CD8-positive, alpha-beta memory T cell (primary cell): ENCODE data around the gene SCO1. TPM values are rescaled to one million over a fixed set of nuclear protein-coding genes. Genes with fewer than 3 reads are reported as not detected.
A peak's percentile ranks its signal among the peaks of the same experiment; 100 is the strongest.

Experiments used
- CTCF ChIA-PET: fragments of 350-600 bp; sonication (Branson Sonifier 250); formaldehyde crosslinking; loops from one replicate; lab custom pipeline; 2021; ENCODE audit warnings: antibody characterized with exemption; lab: Charles Lee
- POLR2A ChIA-PET: fragments of 350-600 bp; sonication (Branson Sonifier 250); formaldehyde crosslinking; loops from one replicate; lab custom pipeline; 2021; ENCODE audit warnings: antibody characterized with exemption; lab: Charles Lee
- DNase-seq, 5 donors: peaks; one replicate each; pipeline versions ENCODE4 v3.0.0 to v3.0.0-alpha.2; 2020 to 2022; ENCODE audit warnings: mixed read lengths in 1 of 5
- H3K27ac ChIP-seq: one replicate; pipeline ENCODE4 v1.7.0; 2013; ENCODE audit warnings: low read depth, mild to moderate bottlenecking, low read length, moderate library complexity
- H3K27me3 ChIP-seq: 2 replicates; pipeline ENCODE4 v1.7.0; 2013; ENCODE audit warnings: low read length, mild to moderate bottlenecking; ENCODE audit not compliant: insufficient read depth, poor library complexity, severe bottlenecking
- H3K36me3 ChIP-seq: 2 replicates; pipeline ENCODE4 v1.7.0; 2013; ENCODE audit warnings: mild to moderate bottlenecking, low read length, moderate library complexity; ENCODE audit not compliant: insufficient read depth
- H3K4me1 ChIP-seq: 2 replicates; pipeline ENCODE4 v1.7.0; 2013; ENCODE audit warnings: mild to moderate bottlenecking, low read length, moderate library complexity; ENCODE audit not compliant: insufficient read depth
- H3K4me3 ChIP-seq: 2 replicates; pipeline ENCODE4 v1.7.0; 2013; ENCODE audit warnings: mild to moderate bottlenecking, low read length
- H3K9me3 ChIP-seq: 2 replicates; pipeline ENCODE4 v1.7.0; 2013; ENCODE audit warnings: mild to moderate bottlenecking, low read length
- H3K27ac Mint-ChIP-seq, 8 donors: one replicate each; pipeline ENCODE4 v1.8.0; 2020 to 2021; ENCODE audit warnings: mixed read lengths in 8 of 8, mild to moderate bottlenecking in 6 of 8, inconsistent platforms in 3 of 8, moderate library complexity in 3 of 8
- H3K27me3 Mint-ChIP-seq, 2 donors: one replicate each; pipeline ENCODE4 v1.8.0; 2020 to 2021; ENCODE audit warnings: mixed read lengths in 2 of 2, mild to moderate bottlenecking in 1 of 2, moderate library complexity in 1 of 2
- H3K36me3 Mint-ChIP-seq, 3 donors: one replicate each; pipeline ENCODE4 v1.8.0; 2020 to 2021; ENCODE audit warnings: mixed read lengths in 3 of 3, inconsistent platforms in 1 of 3, mild to moderate bottlenecking in 1 of 3
- H3K4me1 Mint-ChIP-seq, 3 donors: one replicate each; pipeline ENCODE4 v1.8.0; 2020 to 2021; ENCODE audit warnings: mixed read lengths in 3 of 3, inconsistent platforms in 1 of 3, mild to moderate bottlenecking in 1 of 3
- H3K4me3 Mint-ChIP-seq, 7 donors: one replicate each; pipeline ENCODE4 v1.8.0; 2020 to 2021; ENCODE audit warnings: mixed read lengths in 7 of 7, mild to moderate bottlenecking in 6 of 7, moderate library complexity in 4 of 7, inconsistent platforms in 2 of 7
- H3K9me3 Mint-ChIP-seq, 5 donors: one replicate each; pipeline ENCODE4 v1.8.0; 2020 to 2022; ENCODE audit warnings: mixed read lengths in 5 of 5, mild to moderate bottlenecking in 3 of 5, moderate library complexity in 2 of 5, inconsistent platforms in 1 of 5
- polyA plus RNA-seq: library from polyadenylated mRNA; unstranded; fragments of 300-500 nt; fragmentation: Illumina TruSeq; gene quantifications from one replicate; pipeline ENCODE4 v1.2.3, GENCODE V29; 2021
- total RNA-seq, 2 experiments: library from RNA; stranded (reverse); gene quantifications; one replicate each; pipeline ENCODE4 v1.2.3, GENCODE V29; 2021

The SCO1 gene
- total and polyA plus RNA-seq, 3 experiments from 2014 or later = 15.9 to 46.9 (median 45.5) TPM

DNA sequence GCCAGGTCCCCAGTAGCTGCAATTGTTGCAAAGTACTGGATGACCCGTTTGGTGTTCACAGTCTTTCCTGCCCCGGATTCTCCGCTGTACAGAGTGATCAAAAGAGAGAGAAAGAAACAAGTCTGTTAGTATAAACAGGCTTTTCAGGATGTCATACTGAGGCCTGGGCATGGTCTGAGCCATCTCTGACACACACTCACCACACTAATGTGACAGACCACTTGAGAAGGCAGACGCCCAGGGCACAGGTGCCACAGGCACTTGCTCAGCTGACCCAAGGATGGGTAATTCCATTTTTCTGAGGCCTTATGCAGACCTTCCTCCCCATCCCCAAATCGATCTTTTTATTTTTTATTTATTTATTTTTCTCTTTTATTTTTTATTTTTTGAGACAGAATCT lies 47.7 kb downstream of the SCO1 start:
- Mint-ChIP-seq H3K9me3 (no peaks in the 10 kb centered on the region), H3K4me3 (no peak overlapping the region), H3K36me3 (peaks cover 4 to 12% (median 11%) of the 10 kb centered on the region in 3 donors), H3K27ac (peak overlapping the region in 1 of 8 donors; percentile 61), H3K27me3 (peaks cover 0 to 2% of the 10 kb centered on the region in 2 donors), H3K4me1 (peaks cover 7 to 11% (median 9%) of the 10 kb centered on the region in 3 donors)
- no peaks in the 10 kb centered on the region for H3K27me3 ChIP-seq
- H3K4me3 ChIP-seq = no peak overlapping the region
- POLR2A ChIA-PET = no interaction called here
- H3K4me1 ChIP-seq = peaks cover 3% of the 10 kb centered on the region
- H3K27ac ChIP-seq = no peak overlapping the region
- CTCF ChIA-PET = interaction anchor here (1.3 kb wide), 1 partner anchor 195 kb away, joined by 3 read pairs; no protein-coding TSS in a partner anchor
- no peak for DNase-seq
- H3K36me3 ChIP-seq = no peaks in the 10 kb centered on the region
- no peaks in the 10 kb centered on the region for H3K9me3 ChIP-seq

DNA sequence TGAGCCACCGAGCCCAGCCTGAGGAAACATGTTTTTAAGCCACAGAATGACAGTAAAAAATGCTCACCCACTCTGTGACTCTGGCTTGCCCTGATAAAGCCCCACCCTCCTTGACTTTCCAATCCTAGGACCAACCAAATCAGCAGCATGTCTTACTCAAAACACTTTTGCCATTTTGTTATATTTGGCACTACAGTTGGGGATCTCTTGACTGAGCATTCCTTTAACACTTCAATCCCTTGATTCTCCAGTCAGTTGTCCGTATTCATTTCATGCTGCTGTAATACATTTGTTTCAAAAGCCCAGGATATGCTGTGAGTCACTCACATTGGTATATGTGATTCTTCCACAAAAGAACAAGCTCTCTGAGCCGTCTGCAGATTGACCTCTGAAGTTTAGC lies 48.4 kb downstream of the SCO1 start:
- Mint-ChIP-seq H3K27ac (no peak overlapping the region), H3K36me3 (peaks cover 7 to 17% (median 15%) of the 10 kb centered on the region in 3 donors), H3K27me3 (peaks cover 0 to 2% of the 10 kb centered on the region in 2 donors), H3K4me3 (no peak overlapping the region), H3K4me1 (peaks cover 7 to 10% (median 9%) of the 10 kb centered on the region in 3 donors), H3K9me3 (no peaks in the 10 kb centered on the region)
- H3K4me3 ChIP-seq = no peak overlapping the region
- H3K27ac ChIP-seq = no peak overlapping the region
- H3K36me3 ChIP-seq = no peaks in the 10 kb centered on the region
- H3K4me1 ChIP-seq = peaks cover 3% of the 10 kb centered on the region
- ChIA-PET CTCF (interaction anchor here (1.3 kb wide), 1 partner anchor 196 kb away, joined by 3 read pairs; no protein-coding TSS in a partner anchor), POLR2A (no interaction called here)
- H3K27me3 ChIP-seq = no peaks in the 10 kb centered on the region
- no peaks in the 10 kb centered on the region for H3K9me3 ChIP-seq
- DNase-seq = no peak

DNA sequence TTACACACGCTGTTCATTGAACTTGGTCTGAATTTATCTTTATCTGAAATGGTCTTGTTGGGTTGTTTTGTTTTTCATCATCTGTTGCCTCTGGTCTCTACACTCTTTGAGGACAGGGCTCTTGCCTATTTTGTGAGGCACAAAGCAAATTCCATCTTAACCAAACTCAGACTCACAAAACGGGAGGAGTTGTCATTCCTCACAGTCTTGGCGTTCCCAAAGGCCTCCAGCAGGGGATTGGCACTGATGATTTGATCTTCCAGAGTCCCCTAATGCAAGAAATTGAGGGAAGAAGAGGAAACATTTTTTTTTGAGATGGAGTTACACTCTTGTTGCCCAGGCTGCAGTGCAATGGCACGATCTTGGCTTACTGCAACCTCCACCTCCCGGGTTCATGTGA lies 49.0 kb downstream of the SCO1 start:
- H3K27ac Mint-ChIP-seq = peak overlapping the region in 1 of 8 donors; percentile 19
- peaks cover 7 to 18% (median 12%) of the 10 kb centered on the region in 3 donors for H3K36me3 Mint-ChIP-seq
- no peaks in the 10 kb centered on the region for H3K9me3 Mint-ChIP-seq
- Histone ChIP-seq H3K27ac (no peak overlapping the region), H3K27me3 (no peaks in the 10 kb centered on the region), H3K4me3 (no peak overlapping the region), H3K36me3 (no peaks in the 10 kb centered on the region), H3K4me1 (peaks cover under 1% of the 10 kb centered on the region), H3K9me3 (no peaks in the 10 kb centered on the region)
- H3K4me3 Mint-ChIP-seq = no peak overlapping the region
- DNase-seq = no peak
- POLR2A ChIA-PET = no interaction called here
- peaks cover 4 to 5% (median 5%) of the 10 kb centered on the region in 3 donors for H3K4me1 Mint-ChIP-seq
- CTCF ChIA-PET = no interaction called here
- H3K27me3 Mint-ChIP-seq = peaks cover 0 to 2% of the 10 kb centered on the region in 2 donors

DNA sequence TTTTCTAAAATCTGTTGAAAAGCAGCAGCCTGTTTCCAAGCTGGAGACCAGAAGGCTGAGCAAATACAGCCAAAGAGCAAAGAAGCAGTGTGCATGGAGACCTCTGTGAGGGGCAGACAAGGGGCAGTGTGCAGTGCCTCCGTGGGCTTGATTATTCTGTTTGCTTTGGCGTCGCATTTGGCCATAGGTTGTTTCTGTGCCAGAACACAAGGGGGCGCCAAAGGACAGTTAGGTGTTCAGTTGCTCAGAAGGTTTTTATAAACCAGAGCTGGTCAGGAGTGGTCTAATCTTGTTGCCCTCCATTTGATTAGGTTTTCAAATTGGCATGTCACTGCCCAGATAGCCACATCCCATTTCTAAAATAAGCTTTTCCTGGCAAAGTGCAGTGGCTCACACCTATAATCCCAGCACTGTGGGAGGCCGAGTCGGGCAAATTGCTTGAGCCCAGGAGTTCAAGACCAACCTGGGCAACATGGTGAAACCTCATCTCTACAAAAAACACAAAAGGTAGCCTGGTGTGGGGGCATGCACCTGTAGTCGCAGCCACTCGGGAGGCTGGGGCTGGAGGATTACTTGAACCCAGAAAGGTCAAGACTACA lies 50.8 kb downstream of the SCO1 start:
- POLR2A ChIA-PET = no interaction called here
- Mint-ChIP-seq H3K9me3 (no peaks in the 10 kb centered on the region), H3K4me1 (no peaks in the 10 kb centered on the region), H3K4me3 (no peak overlapping the region), H3K27me3 (no peaks in the 10 kb centered on the region), H3K27ac (no peak overlapping the region), H3K36me3 (peaks cover 6 to 33% (median 16%) of the 10 kb centered on the region in 3 donors)
- no peaks in the 10 kb centered on the region for H3K9me3 ChIP-seq
- no peaks in the 10 kb centered on the region for H3K27me3 ChIP-seq
- no peak overlapping the region for H3K4me3 ChIP-seq
- no peaks in the 10 kb centered on the region for H3K36me3 ChIP-seq
- CTCF ChIA-PET = interaction anchor here (0.6 to 3.8 kb wide), 23 partner anchors 10 to 229 kb away, joined by 3 to 53 read pairs (median 5); partner anchors contain the start of genes MYH3 and PIRT
- H3K27ac ChIP-seq = no peak overlapping the region
- DNase-seq = peak; percentile 50 to 74 (median 61)
- no peaks in the 10 kb centered on the region for H3K4me1 ChIP-seq

DNA sequence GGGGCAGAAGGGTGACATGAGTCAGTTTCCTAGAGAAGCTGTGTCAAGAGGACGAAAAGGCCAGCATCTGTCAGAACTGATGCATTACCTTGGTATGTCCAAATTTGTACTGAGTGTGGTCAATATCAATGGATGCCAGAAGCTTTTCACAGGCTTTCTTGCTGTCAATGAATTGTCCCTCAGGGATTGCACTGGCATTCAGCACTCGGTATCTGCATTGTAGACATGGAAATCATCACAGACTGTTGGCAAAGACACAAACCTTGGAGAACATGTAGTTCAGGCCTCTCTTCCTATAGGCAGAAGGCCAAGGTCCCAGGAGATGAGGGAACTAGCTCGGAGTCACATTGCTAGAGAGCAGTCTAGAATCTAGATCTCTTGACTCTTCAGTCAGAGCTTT lies 56.9 kb downstream of the SCO1 start:
- Histone ChIP-seq H3K27ac (no peak overlapping the region), H3K27me3 (no peaks in the 10 kb centered on the region), H3K36me3 (peaks cover 8% of the 10 kb centered on the region), H3K9me3 (no peaks in the 10 kb centered on the region), H3K4me3 (no peak overlapping the region), H3K4me1 (no peaks in the 10 kb centered on the region)
- no peak for DNase-seq
- POLR2A ChIA-PET = no interaction called here
- no peaks in the 10 kb centered on the region for H3K9me3 Mint-ChIP-seq
- H3K4me1 Mint-ChIP-seq = no peaks in the 10 kb centered on the region
- H3K4me3 Mint-ChIP-seq = no peak overlapping the region
- H3K36me3 Mint-ChIP-seq = peaks cover 6 to 70% (median 36%) of the 10 kb centered on the region in 3 donors
- no peak overlapping the region for H3K27ac Mint-ChIP-seq
- no peaks in the 10 kb centered on the region for H3K27me3 Mint-ChIP-seq
- CTCF ChIA-PET = interaction anchor here (1.0 to 3.3 kb wide), 3 partner anchors 11 to 205 kb away, joined by 3 to 12 read pairs (median 4); no protein-coding TSS in a partner anchor

DNA sequence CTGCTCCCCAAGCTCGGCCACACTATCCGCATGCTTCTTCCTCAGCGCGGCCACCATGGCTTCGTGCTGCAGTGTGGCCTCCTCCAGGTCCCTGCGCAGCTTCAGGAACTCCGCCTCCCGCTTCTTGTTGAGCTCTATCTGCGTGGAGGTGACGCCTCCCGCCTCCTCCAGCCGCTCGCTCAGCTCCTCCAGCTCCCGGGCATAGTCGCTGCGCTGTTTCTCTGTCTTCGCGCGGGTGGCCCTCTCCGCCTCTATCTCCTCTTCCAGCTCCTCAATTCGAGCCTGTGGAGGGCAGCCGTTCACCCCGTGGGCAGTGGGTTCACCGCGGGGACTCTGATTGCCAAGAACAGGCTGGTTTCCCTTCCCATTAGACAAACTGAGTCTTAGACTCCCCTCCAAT lies 59.2 kb downstream of the SCO1 start:
- Mint-ChIP-seq H3K4me3 (no peak overlapping the region), H3K36me3 (peaks cover 3 to 76% (median 35%) of the 10 kb centered on the region in 3 donors), H3K27ac (no peak overlapping the region), H3K4me1 (no peaks in the 10 kb centered on the region), H3K9me3 (no peaks in the 10 kb centered on the region), H3K27me3 (no peaks in the 10 kb centered on the region)
- ChIA-PET CTCF (interaction anchor here (1.2 to 1.3 kb wide), 2 partner anchors 9 to 21 kb away, joined by 3 read pairs; no protein-coding TSS in a partner anchor), POLR2A (no interaction called here)
- no peaks in the 10 kb centered on the region for H3K27me3 ChIP-seq
- no peak for DNase-seq
- no peaks in the 10 kb centered on the region for H3K4me1 ChIP-seq
- H3K4me3 ChIP-seq = no peak overlapping the region
- no peaks in the 10 kb centered on the region for H3K9me3 ChIP-seq
- peaks cover 8% of the 10 kb centered on the region for H3K36me3 ChIP-seq
- no peak overlapping the region for H3K27ac ChIP-seq

DNA sequence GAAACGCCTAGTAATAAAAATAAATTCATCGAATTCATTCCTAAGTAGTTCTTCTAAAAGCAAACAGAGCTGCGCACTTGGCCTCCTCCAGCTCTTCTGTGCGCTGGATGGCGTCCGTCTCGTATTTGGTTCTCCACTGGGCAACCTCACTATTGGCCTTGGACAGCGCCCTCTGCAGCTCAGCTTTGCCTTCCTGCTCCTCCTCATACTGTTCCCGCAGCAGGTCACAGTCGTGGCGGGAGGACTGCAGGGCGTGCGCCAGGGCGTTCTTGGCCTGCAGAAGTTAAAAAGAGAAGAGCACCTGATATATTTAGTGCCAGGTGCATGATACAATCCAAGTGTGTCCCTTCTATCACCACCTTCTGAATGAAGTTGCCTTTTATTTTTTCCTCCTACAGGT lies 62.0 kb downstream of the SCO1 start:
- ChIA-PET CTCF (interaction anchor here (1.6 kb wide), 1 partner anchor 18 kb away, joined by 6 read pairs; no protein-coding TSS in a partner anchor), POLR2A (no interaction called here)
- H3K27ac Mint-ChIP-seq = no peak overlapping the region
- H3K27me3 Mint-ChIP-seq = no peaks in the 10 kb centered on the region
- no peaks in the 10 kb centered on the region for H3K9me3 Mint-ChIP-seq
- H3K36me3 ChIP-seq = peaks cover 8% of the 10 kb centered on the region
- no peak overlapping the region for H3K4me3 Mint-ChIP-seq
- H3K4me1 Mint-ChIP-seq = peaks cover 0 to 3% (median 3%) of the 10 kb centered on the region in 3 donors
- H3K27ac ChIP-seq = no peak overlapping the region
- no peaks in the 10 kb centered on the region for H3K9me3 ChIP-seq
- H3K4me1 ChIP-seq = no peaks in the 10 kb centered on the region
- DNase-seq = no peak
- no peaks in the 10 kb centered on the region for H3K27me3 ChIP-seq
- H3K36me3 Mint-ChIP-seq = peaks cover 0 to 61% (median 26%) of the 10 kb centered on the region in 3 donors
- no peak overlapping the region for H3K4me3 ChIP-seq

DNA sequence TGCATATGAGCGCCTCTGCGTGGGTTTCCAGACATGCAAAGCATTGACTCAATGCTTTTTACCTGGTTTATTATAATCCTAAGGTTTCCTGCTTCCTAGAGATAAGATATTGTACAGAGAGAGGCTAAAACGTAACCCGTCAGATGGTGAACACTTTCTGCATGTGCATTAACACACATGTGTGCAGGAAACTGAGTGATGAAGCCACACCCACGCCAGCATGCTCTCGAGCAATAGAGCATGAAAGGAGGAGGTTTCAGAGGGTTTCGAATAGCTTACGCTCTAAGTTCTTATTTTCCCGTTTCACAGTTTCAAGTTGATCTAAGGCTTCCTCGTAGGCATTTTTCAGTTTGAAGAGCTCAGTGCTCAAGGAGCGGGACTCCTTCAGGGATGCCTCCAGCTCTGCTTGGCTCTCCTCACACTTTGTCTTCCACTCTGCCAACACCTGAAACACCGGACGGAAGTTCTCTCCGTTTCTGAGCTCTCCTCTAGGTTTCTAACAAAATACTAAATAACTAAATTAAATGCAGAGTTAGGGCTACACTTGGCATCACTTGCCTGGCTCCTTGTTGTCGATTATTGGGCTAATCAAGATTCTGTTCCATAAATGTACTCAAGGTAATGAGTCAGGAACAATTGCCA lies 63.5 kb downstream of the SCO1 start:
- ChIA-PET POLR2A (no interaction called here), CTCF (interaction anchor here (1.6 kb wide), 1 partner anchor 16 kb away, joined by 6 read pairs; no protein-coding TSS in a partner anchor)
- H3K4me1 ChIP-seq = no peaks in the 10 kb centered on the region
- no peak overlapping the region for H3K27ac ChIP-seq
- peaks cover 0 to 3% (median 3%) of the 10 kb centered on the region in 3 donors for H3K4me1 Mint-ChIP-seq
- no peak for DNase-seq
- no peaks in the 10 kb centered on the region for H3K27me3 ChIP-seq
- peak overlapping the region in 1 of 8 donors; percentile 37 for H3K27ac Mint-ChIP-seq
- H3K36me3 ChIP-seq = peaks cover under 1% of the 10 kb centered on the region
- no peaks in the 10 kb centered on the region for H3K27me3 Mint-ChIP-seq
- no peak overlapping the region for H3K4me3 Mint-ChIP-seq
- H3K4me3 ChIP-seq = no peak overlapping the region
- no peaks in the 10 kb centered on the region for H3K9me3 ChIP-seq
- no peaks in the 10 kb centered on the region for H3K9me3 Mint-ChIP-seq
- H3K36me3 Mint-ChIP-seq = peaks cover 0 to 57% (median 19%) of the 10 kb centered on the region in 3 donors
